ENCODE data around the gene XRCC2.

- no peak for TF ChIP-seq CTCF (IDR thresholded peaks at IDR 0.05)
- TF ChIP-seq EZH2 (IDR thresholded peaks at IDR 0.05; ENCODE audit: borderline replicate concordance, insufficient read depth, low read depth, low read length, poor library complexity, severe bottlenecking) = no peak
Observed at GRCh38 chr7:152608656-152609055, 67.3 kb downstream of the XRCC2 start.

Data from B cell (primary cell).